HepG2 (cell line): Measurements from ENCODE around the gene SS18L1. TPM values are rescaled to one million over a fixed set of nuclear protein-coding genes. Genes with fewer than 3 reads are reported as not detected.

ENCODE experiments used
- ATAD3A ChIP-seq: sonication (generic); formaldehyde crosslinking; IDR thresholded peaks from 2 replicates; pipeline ENCODE4 v1.4.0; 2020; ENCODE audit warnings: missing genetic modification reagents
- ATRX ChIP-seq: sonication (generic); formaldehyde crosslinking; IDR thresholded peaks from 2 replicates; pipeline ENCODE4 v1.4.0; 2020; ENCODE audit warnings: missing genetic modification reagents, borderline replicate concordance
- BORCS8-MEF2B ChIP-seq: sonication (generic); formaldehyde crosslinking; IDR thresholded peaks from 2 replicates; pipeline ENCODE4 v1.8.0; 2022; ENCODE audit warnings: mild to moderate bottlenecking, missing genetic modification reagents
- DNMT1 ChIP-seq: sonication (generic); formaldehyde crosslinking; IDR thresholded peaks from 2 replicates; pipeline ENCODE4 v1.5.1; 2020; ENCODE audit warnings: mild to moderate bottlenecking, missing genetic modification reagents
- DNMT3B ChIP-seq: conservative IDR thresholded peaks from 2 replicates; pipeline ENCODE4 v1.6.1; 2016; ENCODE audit warnings: missing biosample characterization, control low read depth
- FOXA1 ChIP-seq, 2 experiments: fragments of 450-650 bp in 1 of 2; sonication (generic) in 1 of 2; formaldehyde crosslinking in 1 of 2; IDR thresholded peaks; 2 replicates each; pipeline versions ENCODE4 v1.4.0 to v1.6.1; 2016 to 2020; ENCODE audit warnings: missing genetic modification reagents in 1 of 2
- MTF2 ChIP-seq: sonication (generic); formaldehyde crosslinking; IDR thresholded peaks from 2 replicates; pipeline ENCODE4 v1.5.0; 2020; ENCODE audit warnings: missing genetic modification reagents, borderline replicate concordance
- MYC ChIP-seq: sonication (generic); formaldehyde crosslinking; IDR thresholded peaks from 2 replicates; pipeline ENCODE4 v1.9.0; 2021; ENCODE audit warnings: missing genetic modification reagents, borderline replicate concordance
- NRL ChIP-seq: sonication (generic); formaldehyde crosslinking; IDR thresholded peaks from 2 replicates; pipeline ENCODE4 v1.5.0; 2020; ENCODE audit warnings: missing genetic modification reagents, mild to moderate bottlenecking, moderate library complexity, borderline replicate concordance
- POLR2A ChIP-seq, 2 experiments: IDR thresholded peaks; 2 replicates each; pipeline ENCODE4 v1.6.1; 2011; ENCODE audit warnings: low read depth in 2 of 2, low read length in 2 of 2, mild to moderate bottlenecking in 1 of 2, moderate library complexity in 1 of 2; ENCODE audit not compliant: insufficient read depth in 1 of 2
- SMARCE1 ChIP-seq: fragments of 450-650 bp; IDR thresholded peaks from 2 replicates; pipeline ENCODE4 v1.6.1; 2017; ENCODE audit warnings: borderline replicate concordance
- SP5 ChIP-seq: IDR thresholded peaks from 2 replicates; pipeline ENCODE4 v1.6.1; 2016; ENCODE audit warnings: low read depth, borderline replicate concordance
- TBX3 ChIP-seq: fragments of 450-650 bp; IDR thresholded peaks from 2 replicates; pipeline ENCODE4 v1.6.1; 2017; ENCODE audit warnings: antibody characterized with exemption, mild to moderate bottlenecking, inconsistent platforms, borderline replicate concordance
- TGIF2 ChIP-seq: IDR thresholded peaks from 2 replicates; pipeline ENCODE4 v1.6.1; 2016; ENCODE audit warnings: control low read depth, missing compliant biosample characterization
- ZBTB34 ChIP-seq: sonication (generic); formaldehyde crosslinking; IDR thresholded peaks from 2 replicates; pipeline ENCODE4 v1.8.0; 2022; ENCODE audit warnings: mild to moderate bottlenecking, missing genetic modification reagents
- ZBTB38 ChIP-seq: sonication (generic); formaldehyde crosslinking; IDR thresholded peaks from 2 replicates; pipeline ENCODE4 v1.5.1; 2020; ENCODE audit warnings: mild to moderate bottlenecking, missing genetic modification reagents
- ZBTB8A ChIP-seq: sonication (generic); formaldehyde crosslinking; IDR thresholded peaks from 2 replicates; pipeline ENCODE4 v1.4.0; 2020; ENCODE audit warnings: mild to moderate bottlenecking, low read depth, missing genetic modification reagents, borderline replicate concordance
- ZNF432 ChIP-seq: sonication (generic); formaldehyde crosslinking; IDR thresholded peaks from 2 replicates; pipeline ENCODE4 v1.5.0; 2020; ENCODE audit warnings: missing genetic modification reagents, mild to moderate bottlenecking, borderline replicate concordance
- ZNF550 ChIP-seq: sonication (generic); formaldehyde crosslinking; IDR thresholded peaks from 2 replicates; pipeline ENCODE4 v1.4.0; 2020; ENCODE audit warnings: mild to moderate bottlenecking, missing genetic modification reagents, borderline replicate concordance
- polyA plus RNA-seq, 8 experiments: library from polyadenylated mRNA; depleted of rRNA in 3 of 8; stranded (reverse) in 7 of 8; unstranded in 1 of 8; fragments of >200 nt; fragmentation: Illumina TruSeq in 4 of 8; extraction: Trizol in 4 of 8; gene quantifications; 2 replicates each; pipeline versions ENCODE4 v1.2.1 to v1.2.3, GENCODE V29; 2011 to 2016; ENCODE audit warnings: low read depth in 4 of 8, missing spikeins in 1 of 8, mixed read lengths in 1 of 8; ENCODE audit not compliant: insufficient read depth in 1 of 8
- total RNA-seq, 5 experiments: library from RNA; depleted of rRNA; stranded (reverse); fragments of >200 nt; fragmentation: Illumina TruSeq; extraction: Trizol; gene quantifications; 2 replicates each; pipeline ENCODE4 v1.2.3, GENCODE V29; 2016; ENCODE audit warnings: low read depth in 1 of 5
- TF ChIP-seq, protein P1 (sequence below): sonication (generic); formaldehyde crosslinking; IDR thresholded peaks from 2 replicates; pipeline ENCODE4 v1.4.0; 2020; ENCODE audit warnings: missing genetic modification reagents, low read depth, mild to moderate bottlenecking, borderline replicate concordance
- TF ChIP-seq, protein P2 (sequence below): sonication (generic); formaldehyde crosslinking; IDR thresholded peaks from 2 replicates; pipeline ENCODE4 v1.4.0; 2020; ENCODE audit warnings: missing genetic modification reagents, borderline replicate concordance
- TF ChIP-seq, protein P3 (sequence below): sonication (generic); formaldehyde crosslinking; IDR thresholded peaks from 2 replicates; pipeline ENCODE4 v1.5.0; 2020; ENCODE audit warnings: missing genetic modification reagents
- TF ChIP-seq, protein P4 (sequence below): IDR thresholded peaks from 2 replicates; pipeline ENCODE4 v1.6.1; 2016; ENCODE audit warnings: mild to moderate bottlenecking

The SS18L1 gene
- total and polyA plus RNA-seq, 2 of the 13 experiments (the other 11 are each of a cell fraction or from before 2014, with no cell fraction given): 17.8 to 27.6 TPM

- no peak for TF ChIP-seq ZBTB8A (CRISPR knock-in tag)
- no peak for TF ChIP-seq ATRX (CRISPR knock-in tag)
- no peak for TF ChIP-seq DNMT3B
- TF ChIP-seq FOXA1 (IDR thresholded peaks at IDR 0.05): no peak
- TF ChIP-seq FOXA1 (CRISPR knock-in tag; IDR thresholded peaks at IDR 0.05): 0 out of 2 replicates have a peak, but pooled peaks have one; percentile 3
- peak; percentile 75; the same call in 1 of the 2 replicates for TF ChIP-seq DNMT1 (CRISPR knock-in tag)
- TF ChIP-seq MYC: peak; percentile 27
- no peak for TF ChIP-seq ATAD3A
- TF ChIP-seq ZBTB34 (CRISPR knock-in tag): no peak
- TF ChIP-seq TGIF2: peak; percentile 40; the same call in 1 of the 2 replicates
- TF ChIP-seq ZBTB38 (CRISPR knock-in tag): peak; percentile 48
- no peak for TF ChIP-seq TBX3
- TF ChIP-seq, protein P1, sequence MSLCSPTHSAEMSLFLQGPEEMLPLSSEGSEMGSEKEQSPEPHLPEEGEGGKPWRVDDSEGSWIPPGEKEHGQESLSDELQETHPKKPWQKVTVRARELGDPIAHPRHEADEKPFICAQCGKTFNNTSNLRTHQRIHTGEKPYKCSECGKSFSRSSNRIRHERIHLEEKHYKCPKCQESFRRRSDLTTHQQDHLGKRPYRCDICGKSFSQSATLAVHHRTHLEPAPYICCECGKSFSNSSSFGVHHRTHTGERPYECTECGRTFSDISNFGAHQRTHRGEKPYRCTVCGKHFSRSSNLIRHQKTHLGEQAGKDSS (CRISPR knock-in tag): no peak
- TF ChIP-seq MTF2 (CRISPR knock-in tag): no peak
- no peak for TF ChIP-seq SMARCE1
- TF ChIP-seq ZNF550 (CRISPR knock-in tag): no peak
- TF ChIP-seq, protein P2, sequence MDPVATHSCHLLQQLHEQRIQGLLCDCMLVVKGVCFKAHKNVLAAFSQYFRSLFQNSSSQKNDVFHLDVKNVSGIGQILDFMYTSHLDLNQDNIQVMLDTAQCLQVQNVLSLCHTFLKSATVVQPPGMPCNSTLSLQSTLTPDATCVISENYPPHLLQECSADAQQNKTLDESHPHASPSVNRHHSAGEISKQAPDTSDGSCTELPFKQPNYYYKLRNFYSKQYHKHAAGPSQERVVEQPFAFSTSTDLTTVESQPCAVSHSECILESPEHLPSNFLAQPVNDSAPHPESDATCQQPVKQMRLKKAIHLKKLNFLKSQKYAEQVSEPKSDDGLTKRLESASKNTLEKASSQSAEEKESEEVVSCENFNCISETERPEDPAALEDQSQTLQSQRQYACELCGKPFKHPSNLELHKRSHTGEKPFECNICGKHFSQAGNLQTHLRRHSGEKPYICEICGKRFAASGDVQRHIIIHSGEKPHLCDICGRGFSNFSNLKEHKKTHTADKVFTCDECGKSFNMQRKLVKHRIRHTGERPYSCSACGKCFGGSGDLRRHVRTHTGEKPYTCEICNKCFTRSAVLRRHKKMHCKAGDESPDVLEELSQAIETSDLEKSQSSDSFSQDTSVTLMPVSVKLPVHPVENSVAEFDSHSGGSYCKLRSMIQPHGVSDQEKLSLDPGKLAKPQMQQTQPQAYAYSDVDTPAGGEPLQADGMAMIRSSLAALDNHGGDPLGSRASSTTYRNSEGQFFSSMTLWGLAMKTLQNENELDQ: no peak
- no peak for TF ChIP-seq ZNF432
- TF ChIP-seq, protein P3, sequence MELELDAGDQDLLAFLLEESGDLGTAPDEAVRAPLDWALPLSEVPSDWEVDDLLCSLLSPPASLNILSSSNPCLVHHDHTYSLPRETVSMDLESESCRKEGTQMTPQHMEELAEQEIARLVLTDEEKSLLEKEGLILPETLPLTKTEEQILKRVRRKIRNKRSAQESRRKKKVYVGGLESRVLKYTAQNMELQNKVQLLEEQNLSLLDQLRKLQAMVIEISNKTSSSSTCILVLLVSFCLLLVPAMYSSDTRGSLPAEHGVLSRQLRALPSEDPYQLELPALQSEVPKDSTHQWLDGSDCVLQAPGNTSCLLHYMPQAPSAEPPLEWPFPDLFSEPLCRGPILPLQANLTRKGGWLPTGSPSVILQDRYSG (CRISPR knock-in tag): no peak
- TF ChIP-seq SP5 (CRISPR knock-in tag): no peak
- TF ChIP-seq BORCS8-MEF2B: no peak; the same call in 1 of the 2 replicates
- TF ChIP-seq NRL: 0 out of 2 replicates have a peak, but pooled peaks have one; percentile 13
- TF ChIP-seq, protein P4, sequence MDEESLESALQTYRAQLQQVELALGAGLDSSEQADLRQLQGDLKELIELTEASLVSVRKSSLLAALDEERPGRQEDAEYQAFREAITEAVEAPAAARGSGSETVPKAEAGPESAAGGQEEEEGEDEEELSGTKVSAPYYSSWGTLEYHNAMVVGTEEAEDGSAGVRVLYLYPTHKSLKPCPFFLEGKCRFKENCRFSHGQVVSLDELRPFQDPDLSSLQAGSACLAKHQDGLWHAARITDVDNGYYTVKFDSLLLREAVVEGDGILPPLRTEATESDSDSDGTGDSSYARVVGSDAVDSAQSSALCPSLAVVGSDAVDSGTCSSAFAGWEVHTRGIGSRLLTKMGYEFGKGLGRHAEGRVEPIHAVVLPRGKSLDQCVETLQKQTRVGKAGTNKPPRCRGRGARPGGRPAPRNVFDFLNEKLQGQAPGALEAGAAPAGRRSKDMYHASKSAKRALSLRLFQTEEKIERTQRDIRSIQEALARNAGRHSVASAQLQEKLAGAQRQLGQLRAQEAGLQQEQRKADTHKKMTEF (CRISPR knock-in tag): no peak; the same call in 1 of the 2 replicates
- TF ChIP-seq POLR2A (IDR thresholded peaks at IDR 0.05; ENCODE audit: insufficient read depth in 1 of 2, low read depth in 2 of 2, low read length in 2 of 2): peak in 1 of 2 experiments; percentile 7; a peak in 1 of 4 replicates
Observed at GRCh38 chr20:62141397-62142251, 1.9 kb upstream of the SS18L1 start (continued).
